Measurements from ENCODE around the gene PTGS2. TPM values are rescaled to one million over a fixed set of nuclear protein-coding genes. Genes with fewer than 3 reads are reported as not detected.

PTGS2 gene
- total and polyA plus RNA-seq, 2 of the 8 experiments (the other 6 are each of a cell fraction or from before 2014, with no cell fraction given), result 0.29 to 0.35 TPM

DNA sequence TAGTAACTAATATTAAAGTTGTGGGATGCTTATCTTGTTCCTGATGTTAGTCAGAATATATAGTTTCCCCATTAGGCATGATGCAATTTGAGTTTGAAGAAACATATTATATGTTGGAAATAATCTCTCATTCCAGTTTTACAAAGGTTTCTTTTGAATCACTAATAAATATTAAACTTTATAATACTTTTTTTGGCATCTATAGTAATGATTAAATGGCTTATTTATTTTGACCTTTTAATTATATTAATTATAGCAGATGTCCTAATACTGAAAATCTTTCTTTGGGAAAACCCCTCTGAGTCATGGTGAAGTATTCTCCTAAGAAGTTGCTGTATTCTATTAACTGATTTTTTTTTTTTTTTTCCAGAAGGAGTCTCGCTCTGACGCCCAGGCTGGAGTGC lies 28.5 kb upstream of the PTGS2 start (continued):
- TF ChIP-seq BRCA1 (IDR thresholded peaks at IDR 0.05; ENCODE audit: low read depth, low read length) (no peak), BCL11A (IDR thresholded peaks at IDR 0.05; ENCODE audit: low read depth in 2 of 2, low read length in 2 of 2) (no peak)
